Calu3 (cell line): ENCODE data around the gene ITK. TPM values are rescaled to one million over a fixed set of nuclear protein-coding genes. Genes with fewer than 3 reads are reported as not detected.
A peak's percentile ranks its signal among the peaks of the same experiment; 100 is the strongest.

Experiments
- BruUV-seq: library from RNA; stranded (reverse); fragments of 400-500 nt; replicated peaks from 2 replicates; lab custom pipeline; 2021; lab: Mats Ljungman, UMichigan
- CTCF ChIA-PET: fragments of 300-600 bp; sonication (Branson Sonifier 250); formaldehyde crosslinking; loops from one replicate; lab custom pipeline; 2022; ENCODE audit warnings: antibody characterized with exemption; lab: Charles Lee
- DNase-seq: peaks from one replicate; pipeline ENCODE4 v3.0.0; 2022
- H3K27ac Mint-ChIP-seq: one replicate; pipeline ENCODE4 v1.8.0; 2022; ENCODE audit warnings: mixed read lengths; ENCODE audit not compliant: unreplicated experiment
- H3K27me3 Mint-ChIP-seq: one replicate; pipeline ENCODE4 v1.8.0; 2022; ENCODE audit warnings: mixed read lengths; ENCODE audit not compliant: unreplicated experiment
- H3K36me3 Mint-ChIP-seq: one replicate; pipeline ENCODE4 v1.8.0; 2022; ENCODE audit warnings: mild to moderate bottlenecking, moderate library complexity, mixed read lengths; ENCODE audit not compliant: insufficient read depth, unreplicated experiment
- H3K4me1 Mint-ChIP-seq: one replicate; pipeline ENCODE4 v1.8.0; 2022; ENCODE audit warnings: mild to moderate bottlenecking, low read depth, mixed read lengths; ENCODE audit not compliant: unreplicated experiment
- H3K4me3 Mint-ChIP-seq: one replicate; pipeline ENCODE4 v1.8.0; 2022; ENCODE audit warnings: mild to moderate bottlenecking, low read depth, moderate library complexity, mixed read lengths; ENCODE audit not compliant: unreplicated experiment
- H3K9me3 Mint-ChIP-seq: one replicate; pipeline ENCODE4 v1.8.0; 2022; ENCODE audit warnings: low read depth, mixed read lengths; ENCODE audit not compliant: unreplicated experiment
- CTCF ChIP-seq: fragments of 200-600 bp; IDR thresholded peaks from one replicate; pipeline ENCODE4 v1.8.0; 2022; ENCODE audit warnings: antibody characterized with exemption; ENCODE audit not compliant: unreplicated experiment
- intact Hi-C: fragments of 100-400 bp; cut with micrococcal nuclease; formaldehyde crosslinking; loops from one replicate; pipeline ENCODE4 v1.10.0; 2022; ENCODE audit not compliant: unreplicated experiment
- total RNA-seq: library from RNA; stranded (reverse); gene quantifications from 2 replicates; pipeline ENCODE4 v1.2.3, GENCODE V29; 2022

The ITK gene
- total RNA-seq, 1 experiment from 2014 or later, result not detected

- H3K4me3 Mint-ChIP-seq, result no peak overlapping the region
- no peak for DNase-seq
- H3K27ac Mint-ChIP-seq, result no peak overlapping the region
- peaks cover 27% of the 10 kb centered on the region for H3K27me3 Mint-ChIP-seq
- no TSS peak for BruUV-seq
- intact Hi-C loops, result no loop called here
- CTCF ChIA-PET, result interaction anchor here (1.6 kb wide), 1 partner anchor 19 kb away, joined by 5 read pairs; no protein-coding TSS in a partner anchor
- no peaks in the 10 kb centered on the region for H3K36me3 Mint-ChIP-seq
- H3K9me3 Mint-ChIP-seq, result no peaks in the 10 kb centered on the region
- no peak for TF ChIP-seq CTCF
- no peaks in the 10 kb centered on the region for H3K4me1 Mint-ChIP-seq
Observed at GRCh38 chr5:157168286-157168685, 12.4 kb upstream of the ITK start.

GRCh38 chr5:157172403-157172802 is 8.2 kb upstream of the ITK start:
- intact Hi-C loops, result no loop called here
- CTCF ChIA-PET, result interaction anchor here (0.6 kb wide), 1 partner anchor 30 kb away, joined by 4 read pairs; the partner anchor contains the start of gene MED7
- Mint-ChIP-seq H3K27me3 (peaks cover 10% of the 10 kb centered on the region), H3K4me3 (no peak overlapping the region), H3K4me1 (no peaks in the 10 kb centered on the region), H3K36me3 (no peaks in the 10 kb centered on the region), H3K9me3 (no peaks in the 10 kb centered on the region), H3K27ac (no peak overlapping the region)
- no peak for TF ChIP-seq CTCF
- no peak for DNase-seq
- BruUV-seq, result no TSS peak

GRCh38 chr5:157175071-157175612 is 5.5 kb upstream of the ITK start:
- H3K9me3 Mint-ChIP-seq, result no peaks in the 10 kb centered on the region
- no TSS peak for BruUV-seq
- intact Hi-C loops, result no loop called here
- no peak for TF ChIP-seq CTCF
- H3K27me3 Mint-ChIP-seq, result peaks cover 30% of the 10 kb centered on the region
- CTCF ChIA-PET, result no interaction called here
- no peaks in the 10 kb centered on the region for H3K4me1 Mint-ChIP-seq
- H3K36me3 Mint-ChIP-seq, result no peaks in the 10 kb centered on the region
- H3K27ac Mint-ChIP-seq, result no peak overlapping the region
- H3K4me3 Mint-ChIP-seq, result no peak overlapping the region
- no peak for DNase-seq

GRCh38 chr5:157177953-157178352 is 2.7 kb upstream of the ITK start:
- no peaks in the 10 kb centered on the region for H3K9me3 Mint-ChIP-seq
- peaks cover 50% of the 10 kb centered on the region for H3K27me3 Mint-ChIP-seq
- peak overlapping the region; percentile 7 for H3K27ac Mint-ChIP-seq
- H3K36me3 Mint-ChIP-seq, result no peaks in the 10 kb centered on the region
- no peak overlapping the region for H3K4me3 Mint-ChIP-seq
- no peak for TF ChIP-seq CTCF
- no peak for DNase-seq
- CTCF ChIA-PET, result no interaction called here
- no peaks in the 10 kb centered on the region for H3K4me1 Mint-ChIP-seq
- intact Hi-C loops, result no loop called here
- BruUV-seq, result no TSS peak
